Mesothelial cell of epicardium (in vitro differentiated cells): Measurements from ENCODE around the gene ZNF620. TPM values are rescaled to one million over a fixed set of nuclear protein-coding genes. Genes with fewer than 3 reads are reported as not detected.

Experiments
- DNase-seq, 2 experiments: peaks; one replicate each; pipeline ENCODE4 v3.0.0; 2021; ENCODE audit warnings: low spot score in 2 of 2; ENCODE audit not compliant: unreplicated experiment in 2 of 2
- H3K27ac Mint-ChIP-seq: 2 replicates; pipeline ENCODE4 v1.8.0; 2021; ENCODE audit warnings: mixed read lengths
- H3K27me3 Mint-ChIP-seq: 2 replicates; pipeline ENCODE4 v1.8.0; 2021; ENCODE audit warnings: low read depth, mixed read lengths
- H3K36me3 Mint-ChIP-seq: 2 replicates; pipeline ENCODE4 v1.8.0; 2021; ENCODE audit warnings: mixed read lengths
- H3K4me1 Mint-ChIP-seq: 2 replicates; pipeline ENCODE4 v1.8.0; 2021; ENCODE audit warnings: mixed read lengths
- H3K4me3 Mint-ChIP-seq: 2 replicates; pipeline ENCODE4 v1.8.0; 2021; ENCODE audit warnings: mild to moderate bottlenecking, moderate library complexity, mixed read lengths
- H3K9me3 Mint-ChIP-seq: 2 replicates; pipeline ENCODE4 v1.8.0; 2021; ENCODE audit warnings: mixed read lengths
- total RNA-seq: library from RNA; stranded (reverse); gene quantifications from 3 replicates; pipeline ENCODE4 v1.2.1, GENCODE V29; 2021
- TF ChIP-seq, protein P1 (sequence below): fragments of 200-600 bp; sonication (generic); IDR thresholded peaks from one replicate; pipeline ENCODE4 v1.5.0; 2021; ENCODE audit warnings: antibody characterized with exemption; ENCODE audit not compliant: unreplicated experiment

Gene ZNF620
- total RNA-seq, 1 donor from 2014 or later, result 16.7 TPM

DNA sequence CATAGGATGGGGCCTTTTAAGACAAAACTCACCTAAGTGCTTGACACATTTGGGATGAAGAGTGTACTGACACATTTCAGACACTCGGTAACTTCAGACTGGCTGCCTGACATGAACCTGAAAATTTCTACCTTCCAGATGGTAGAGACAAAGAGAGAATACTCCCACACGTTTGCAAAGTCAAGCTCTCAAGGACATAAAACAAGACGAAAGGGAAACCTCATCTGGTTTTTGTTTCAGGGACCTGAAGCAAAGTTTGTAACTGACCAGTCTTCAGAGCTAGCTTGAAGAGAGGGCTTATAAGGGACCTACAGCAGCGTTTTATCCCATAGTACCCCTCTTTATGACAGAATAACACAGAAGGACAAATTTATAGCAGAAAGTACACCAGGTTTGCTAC lies 60.9 kb downstream of the ZNF620 start:
- Mint-ChIP-seq H3K36me3 (peaks cover 3% of the 10 kb centered on the region), H3K27me3 (no peaks in the 10 kb centered on the region), H3K9me3 (peaks cover 17% of the 10 kb centered on the region), H3K27ac (no peak overlapping the region), H3K4me1 (peaks cover 18% of the 10 kb centered on the region), H3K4me3 (no peak overlapping the region)
- DNase-seq, result no peak
- TF ChIP-seq, protein P1, sequence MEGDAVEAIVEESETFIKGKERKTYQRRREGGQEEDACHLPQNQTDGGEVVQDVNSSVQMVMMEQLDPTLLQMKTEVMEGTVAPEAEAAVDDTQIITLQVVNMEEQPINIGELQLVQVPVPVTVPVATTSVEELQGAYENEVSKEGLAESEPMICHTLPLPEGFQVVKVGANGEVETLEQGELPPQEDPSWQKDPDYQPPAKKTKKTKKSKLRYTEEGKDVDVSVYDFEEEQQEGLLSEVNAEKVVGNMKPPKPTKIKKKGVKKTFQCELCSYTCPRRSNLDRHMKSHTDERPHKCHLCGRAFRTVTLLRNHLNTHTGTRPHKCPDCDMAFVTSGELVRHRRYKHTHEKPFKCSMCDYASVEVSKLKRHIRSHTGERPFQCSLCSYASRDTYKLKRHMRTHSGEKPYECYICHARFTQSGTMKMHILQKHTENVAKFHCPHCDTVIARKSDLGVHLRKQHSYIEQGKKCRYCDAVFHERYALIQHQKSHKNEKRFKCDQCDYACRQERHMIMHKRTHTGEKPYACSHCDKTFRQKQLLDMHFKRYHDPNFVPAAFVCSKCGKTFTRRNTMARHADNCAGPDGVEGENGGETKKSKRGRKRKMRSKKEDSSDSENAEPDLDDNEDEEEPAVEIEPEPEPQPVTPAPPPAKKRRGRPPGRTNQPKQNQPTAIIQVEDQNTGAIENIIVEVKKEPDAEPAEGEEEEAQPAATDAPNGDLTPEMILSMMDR, result no peak

Other genes starting within 250 kb of the ZNF620 start
- 77.1 to 78.2 TPM (median 77.3 TPM) in 3 replicates for gene EIF1B, start 196.3 kb upstream of the ZNF620 start, total RNA-seq
- 0.53 to 0.87 TPM (median 0.72 TPM) in 3 replicates for gene ENTPD3, start 118.9 kb upstream of the ZNF620 start, total RNA-seq
- 1,756 to 1,956 TPM (median 1,904 TPM) in 3 replicates for gene RPL14, start 48.7 kb upstream of the ZNF620 start, total RNA-seq
- 7.3 to 9.7 TPM (median 7.4 TPM) in 3 replicates for gene ZNF619, start 28.9 kb upstream of the ZNF620 start, total RNA-seq
- 30.4 to 32.0 TPM (median 30.5 TPM) in 3 replicates for gene ZNF621, start 18.9 kb downstream of the ZNF620 start, total RNA-seq